ENCODE measurements around the gene PISD.
"Not testable (repeated sequence)": the region's sequence is repeated elsewhere in the genome, so short reads cannot be mapped to it uniquely, and the experiment has no call there.

PISD gene

GRCh38 chr22:31695423-31695822 lies 33.4 kb upstream of the PISD start:
- Histone ChIP-seq H3K4me3 (ENCODE audit: low read length, poor library complexity, severe bottlenecking) (no peak overlapping the region), H3K4me2 (ENCODE audit: low read depth, low read length, poor library complexity, severe bottlenecking) (peak overlapping the region; percentile 38), H3K27me3 (ENCODE audit: insufficient read depth, low read length, poor library complexity, severe bottlenecking) (no peaks in the 10 kb centered on the region), H3K79me2 (ENCODE audit: insufficient read depth, low read length) (no peaks in the 10 kb centered on the region), H3F3A (ENCODE audit: low read depth) (peaks cover 10% of the 10 kb centered on the region; the same call in 1 of the 2 replicates), H3K9ac (ENCODE audit: low read depth, low read length, poor library complexity, severe bottlenecking) (no peak overlapping the region), H3K36me3 (ENCODE audit: insufficient read depth, low read length) (peaks cover 49% of the 10 kb centered on the region; the same call in 1 of the 2 replicates), H4K20me1 (ENCODE audit: insufficient read depth, low read length, poor library complexity, severe bottlenecking) (peaks cover 5% of the 10 kb centered on the region), H3K4me1 (ENCODE audit: insufficient read depth, low read length, poor library complexity, severe bottlenecking) (peaks cover 18% of the 10 kb centered on the region), H3K9me3 (ENCODE audit: insufficient read depth, low read depth, low read length) (no peaks in the 10 kb centered on the region), H2AFZ (ENCODE audit: low read length) (no peak overlapping the region), H3K9me2 (replicated peaks; ENCODE audit: low read depth, low read length) (no peaks in the 10 kb centered on the region)
- TF ChIP-seq CTCF (conservative IDR thresholded peaks at IDR 0.05; ENCODE audit: low read length), result no peak
- no peak for TF ChIP-seq EZH2phosphoT487 (IDR thresholded peaks at IDR 0.05; ENCODE audit: borderline replicate concordance)

DNA sequence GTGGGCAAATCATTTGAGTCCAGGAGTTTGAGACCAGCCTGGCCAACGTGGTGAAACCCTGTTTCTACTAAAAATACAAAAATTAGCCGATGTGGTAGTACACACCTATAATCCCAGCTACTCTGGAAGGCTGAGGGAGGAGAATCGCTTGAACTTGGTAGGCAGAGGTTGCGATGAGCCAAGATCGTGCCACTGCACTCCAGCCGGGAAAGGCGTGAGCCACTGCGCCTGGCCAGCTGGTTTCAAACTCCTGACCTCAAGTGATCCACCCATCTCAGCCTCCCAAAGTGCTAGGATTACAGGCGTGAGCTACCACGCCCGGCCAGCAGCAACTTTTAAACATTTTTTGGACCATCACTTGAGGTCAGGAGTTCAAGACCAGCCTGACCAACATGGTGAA lies 32.0 kb upstream of the PISD start:
- not testable (repeated sequence) for H3K27me3 ChIP-seq (ENCODE audit: insufficient read depth, low read length, poor library complexity, severe bottlenecking); H3K9me3 ChIP-seq (ENCODE audit: insufficient read depth, low read depth, low read length)

DNA sequence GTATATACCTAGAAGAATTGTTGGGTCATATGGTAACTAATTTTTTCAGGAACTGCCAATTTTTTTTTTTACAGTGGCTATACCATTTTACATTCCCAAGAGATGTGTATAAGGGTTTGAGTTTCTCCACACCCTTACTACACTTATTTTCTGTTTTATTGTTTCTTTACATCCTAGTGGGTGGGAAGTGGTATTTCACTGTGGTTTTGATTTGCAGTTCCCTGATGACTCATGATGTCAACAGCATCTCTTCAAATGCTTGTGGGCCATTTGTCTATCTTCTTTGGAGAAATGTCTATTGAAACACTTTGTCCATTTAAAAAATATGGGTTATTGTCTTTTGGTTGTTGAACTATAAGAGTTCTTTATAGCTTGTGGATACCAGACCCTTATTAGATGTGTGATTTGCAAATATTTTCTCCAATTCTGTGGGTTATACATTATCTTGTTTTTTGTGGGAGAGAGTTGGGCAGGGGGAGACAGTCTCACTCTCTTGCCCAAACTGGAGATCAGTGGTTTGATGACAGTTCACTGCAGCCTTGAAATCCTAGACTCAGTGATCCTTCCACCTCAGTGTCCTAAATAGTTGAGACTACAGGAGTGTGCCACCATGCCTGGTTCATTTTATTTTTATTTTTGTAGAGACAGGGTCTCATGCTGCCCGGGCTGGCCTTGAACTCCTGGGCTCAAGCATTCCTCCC lies 30.3 kb upstream of the PISD start:
- Histone ChIP-seq H3K4me3 (ENCODE audit: low read length, poor library complexity, severe bottlenecking) (peak overlapping the region; percentile 27), H4K20me1 (ENCODE audit: insufficient read depth, low read length, poor library complexity, severe bottlenecking) (peaks cover 5% of the 10 kb centered on the region), H3K4me2 (ENCODE audit: low read depth, low read length, poor library complexity, severe bottlenecking) (peak overlapping the region; percentile 40), H3F3A (ENCODE audit: low read depth) (peaks cover 10% of the 10 kb centered on the region; the same call in 1 of the 2 replicates), H3K9me2 (replicated peaks; ENCODE audit: low read depth, low read length) (no peaks in the 10 kb centered on the region), H3K9me3 (ENCODE audit: insufficient read depth, low read depth, low read length) (no peaks in the 10 kb centered on the region), H3K79me2 (ENCODE audit: insufficient read depth, low read length) (no peaks in the 10 kb centered on the region), H3K27me3 (ENCODE audit: insufficient read depth, low read length, poor library complexity, severe bottlenecking) (no peaks in the 10 kb centered on the region), H3K4me1 (ENCODE audit: insufficient read depth, low read length, poor library complexity, severe bottlenecking) (peaks cover 18% of the 10 kb centered on the region), H2AFZ (ENCODE audit: low read length) (no peak overlapping the region), H3K36me3 (ENCODE audit: insufficient read depth, low read length) (peaks cover 35% of the 10 kb centered on the region; the same call in 1 of the 2 replicates), H3K9ac (ENCODE audit: low read depth, low read length, poor library complexity, severe bottlenecking) (no peak overlapping the region)
- no peak for TF ChIP-seq CTCF (conservative IDR thresholded peaks at IDR 0.05; ENCODE audit: low read length)
- TF ChIP-seq EZH2phosphoT487 (IDR thresholded peaks at IDR 0.05; ENCODE audit: borderline replicate concordance), result no peak

More for the DNA sequence above, 32.0 kb upstream of the PISD start:
- not testable (repeated sequence) for H3K4me2 ChIP-seq (ENCODE audit: low read depth, low read length, poor library complexity, severe bottlenecking); H3K79me2 ChIP-seq (ENCODE audit: insufficient read depth, low read length); H3K4me3 ChIP-seq (ENCODE audit: low read length, poor library complexity, severe bottlenecking); H3K9me2 ChIP-seq (replicated peaks; ENCODE audit: low read depth, low read length); H3K9ac ChIP-seq (ENCODE audit: low read depth, low read length, poor library complexity, severe bottlenecking); H4K20me1 ChIP-seq (ENCODE audit: insufficient read depth, low read length, poor library complexity, severe bottlenecking); H2AFZ ChIP-seq (ENCODE audit: low read length)
- Histone ChIP-seq H3K4me1 (ENCODE audit: insufficient read depth, low read length, poor library complexity, severe bottlenecking) (peaks cover 18% of the 10 kb centered on the region), H3F3A (ENCODE audit: low read depth) (peaks cover 10% of the 10 kb centered on the region; the same call in 1 of the 2 replicates), H3K36me3 (ENCODE audit: insufficient read depth, low read length) (peaks cover 38% of the 10 kb centered on the region; the same call in 1 of the 2 replicates)

DNA sequence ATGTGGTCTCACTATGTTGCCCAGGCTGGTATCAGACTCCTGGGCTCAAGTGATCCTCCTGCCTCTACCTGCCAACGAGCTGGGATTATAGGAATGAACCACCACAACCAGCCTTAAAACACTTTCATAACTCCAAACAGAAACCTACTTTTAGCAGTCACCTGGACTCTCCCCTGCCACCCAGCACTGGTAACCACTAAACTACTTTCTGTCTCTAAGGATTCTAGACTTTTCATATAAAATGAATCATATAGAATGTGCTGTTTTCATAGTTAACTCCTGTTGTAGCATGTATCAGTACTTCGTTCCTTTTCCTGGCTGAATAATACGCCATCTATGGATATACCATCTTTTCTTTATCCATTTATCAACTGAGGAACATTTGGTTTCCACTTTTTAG lies 29.4 kb upstream of the PISD start:
- Histone ChIP-seq H3K79me2 (ENCODE audit: insufficient read depth, low read length) (no peaks in the 10 kb centered on the region), H3K27me3 (ENCODE audit: insufficient read depth, low read length, poor library complexity, severe bottlenecking) (no peaks in the 10 kb centered on the region), H3K9me3 (ENCODE audit: insufficient read depth, low read depth, low read length) (no peaks in the 10 kb centered on the region), H3F3A (ENCODE audit: low read depth) (peaks cover 10% of the 10 kb centered on the region; the same call in 1 of the 2 replicates), H2AFZ (ENCODE audit: low read length) (no peak overlapping the region), H3K9me2 (replicated peaks; ENCODE audit: low read depth, low read length) (no peaks in the 10 kb centered on the region), H3K4me1 (ENCODE audit: insufficient read depth, low read length, poor library complexity, severe bottlenecking) (peaks cover 18% of the 10 kb centered on the region), H3K36me3 (ENCODE audit: insufficient read depth, low read length) (peaks cover 31% of the 10 kb centered on the region; the same call in 1 of the 2 replicates), H3K9ac (ENCODE audit: low read depth, low read length, poor library complexity, severe bottlenecking) (no peak overlapping the region), H3K4me2 (ENCODE audit: low read depth, low read length, poor library complexity, severe bottlenecking) (no peak overlapping the region), H3K4me3 (ENCODE audit: low read length, poor library complexity, severe bottlenecking) (no peak overlapping the region), H4K20me1 (ENCODE audit: insufficient read depth, low read length, poor library complexity, severe bottlenecking) (peaks cover 5% of the 10 kb centered on the region)
- no peak for TF ChIP-seq EZH2phosphoT487 (IDR thresholded peaks at IDR 0.05; ENCODE audit: borderline replicate concordance)
- TF ChIP-seq CTCF (conservative IDR thresholded peaks at IDR 0.05; ENCODE audit: low read length), result no peak
